ENCODE data around the gene GLT6D1. TPM values are rescaled to one million over a fixed set of nuclear protein-coding genes. Genes with fewer than 3 reads are reported as not detected.

GLT6D1 gene
- total RNA-seq: not detected

GRCh38 chr9:135639196-135639595 lies at the start of gene GLT6D1:
GLT6D1 (minus strand) TSS chr9:135639540; CDS start chr9:135639187, 353 bp downstream.
- ATAC-seq (ENCODE audit: low FRiP score) (no peak), DNase-seq (ENCODE audit: low spot score) (no peak)
- TF ChIP-seq CTCF (IDR thresholded peaks at IDR 0.05): no peak

GRCh38 chr9:135689011-135689410 lies 49.7 kb upstream of the GLT6D1 start:
- TF ChIP-seq CTCF (IDR thresholded peaks at IDR 0.05): no peak
- no peak for DNase-seq (ENCODE audit: low spot score)
- no peak for ATAC-seq (ENCODE audit: low FRiP score)

DNA sequence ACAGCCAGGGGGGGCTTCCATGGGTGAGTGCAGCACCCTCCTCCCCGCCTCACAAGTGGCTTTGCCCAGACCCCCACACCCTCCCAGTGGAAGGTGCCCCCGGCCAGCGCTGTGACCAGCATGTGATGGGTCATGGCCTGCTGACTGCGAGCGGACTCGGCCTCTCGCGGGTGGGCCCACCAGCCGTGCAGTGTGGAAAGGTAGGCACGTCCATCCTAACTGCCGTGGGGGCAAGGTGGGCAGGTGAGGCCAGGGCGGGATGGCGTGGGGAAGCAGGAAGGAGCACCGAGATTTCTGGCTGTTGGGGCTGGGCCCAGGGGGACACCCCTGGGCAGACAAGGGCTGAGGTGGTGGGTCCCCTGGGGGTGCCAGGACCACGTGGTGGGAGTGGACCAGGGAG lies 47.9 kb upstream of the GLT6D1 start:
- ATAC-seq (ENCODE audit: low FRiP score) (no peak), DNase-seq (ENCODE audit: low spot score) (no peak)
- TF ChIP-seq CTCF (IDR thresholded peaks at IDR 0.05): no peak

- DNase-seq (ENCODE audit: low spot score) (no peak), ATAC-seq (ENCODE audit: low FRiP score) (no peak)
- TF ChIP-seq CTCF (IDR thresholded peaks at IDR 0.05): no peak
These were observed 45.4 kb upstream of the GLT6D1 start for GRCh38 chr9:135684691-135685090.

- ATAC-seq (ENCODE audit: low FRiP score) (no peak), DNase-seq (ENCODE audit: low spot score) (no peak)
- TF ChIP-seq CTCF (IDR thresholded peaks at IDR 0.05): no peak
These were observed 44.2 kb upstream of the GLT6D1 start for GRCh38 chr9:135683401-135684034.

DNA sequence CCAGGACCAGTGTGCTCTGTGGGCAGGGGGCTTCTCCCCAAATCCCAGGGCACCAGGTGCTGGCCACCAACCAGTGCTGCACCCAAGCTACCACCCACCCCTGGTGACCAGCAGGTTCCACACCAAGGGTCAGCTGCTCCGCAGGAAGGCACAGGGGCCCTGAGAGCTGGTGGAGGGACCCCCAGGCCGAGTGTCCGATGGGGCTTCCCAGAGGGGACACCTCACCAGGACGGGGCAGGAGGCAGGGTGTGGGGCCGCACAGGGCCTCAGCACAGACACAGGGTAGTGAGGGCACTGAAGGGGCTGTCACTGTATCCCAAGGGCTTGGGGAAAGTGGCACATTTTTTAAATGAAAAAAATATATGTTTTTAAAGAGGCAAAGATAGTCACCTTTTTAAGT lies 41.8 kb upstream of the GLT6D1 start:
- ATAC-seq (ENCODE audit: low FRiP score) (no peak), DNase-seq (ENCODE audit: low spot score) (no peak)
- TF ChIP-seq CTCF (IDR thresholded peaks at IDR 0.05): no peak

DNA sequence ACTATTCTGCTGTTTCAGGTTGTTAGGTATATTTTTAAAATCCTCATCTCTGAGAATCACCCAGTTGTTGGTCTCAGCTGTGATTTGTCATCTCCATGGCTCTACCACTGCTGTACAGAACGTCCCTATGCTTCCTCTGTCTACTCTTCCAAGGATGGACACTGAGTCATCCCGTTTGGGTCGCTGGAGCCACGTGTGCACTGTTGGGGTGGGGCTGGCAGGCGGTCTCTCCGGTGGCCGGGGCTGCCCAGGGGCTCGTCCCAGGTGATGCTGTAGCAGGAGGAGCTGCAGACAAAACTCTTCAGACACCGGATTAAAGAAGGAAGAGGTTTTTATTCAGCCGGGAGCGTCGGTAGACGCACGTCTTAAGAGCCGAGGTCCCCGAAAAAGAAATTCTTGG lies 40.7 kb upstream of the GLT6D1 start:
- DNase-seq (ENCODE audit: low spot score) (no peak), ATAC-seq (ENCODE audit: low FRiP score) (no peak)
- TF ChIP-seq CTCF (IDR thresholded peaks at IDR 0.05): no peak
